K562 (cell line): ENCODE data around the gene GFRA1. TPM values are rescaled to one million over a fixed set of nuclear protein-coding genes. Genes with fewer than 3 reads are reported as not detected.

Experiments used
- ATAC-seq: fragments of 200-7000 bp; cut with Tn5 transposase; 3 replicates; pipeline ENCODE4 v1.9.1; 2020; ENCODE audit warnings: moderate library complexity
- BruUV-seq: library from RNA; stranded (reverse); fragments of 400-500 nt; replicated peaks from 2 replicates; lab custom pipeline; 2021; lab: Mats Ljungman, UMichigan
- CTCF ChIA-PET: fragments of 300-600 bp; formaldehyde crosslinking; extraction: SDS; loops from one replicate; lab custom pipeline; 2021; ENCODE audit warnings: low intra/inter-chr PET ratio; lab: Yijun Ruan, JAX
- POLR2A ChIA-PET: fragments of 300-600, 350-650 bp; sonication (Branson Sonifier 250); formaldehyde crosslinking; extraction: SDS; loops from one replicate; lab custom pipeline; 2021; ENCODE audit warnings: antibody characterized with exemption, inconsistent platforms; lab: Yijun Ruan, JAX
- DNase-seq, 4 experiments: peaks; one replicate each; pipeline versions ENCODE4 v3.0.0 to v3.0.0-alpha.2; 2011 to 2018; ENCODE audit warnings: low spot score in 3 of 4, mixed read lengths in 3 of 4; ENCODE audit errors: extremely low read depth in 1 of 4
- FAIRE-seq: peaks from 2 replicates; lab custom pipeline; 2011; peaks lifted over from hg19 to GRCh38; lab: Jason Lieb, UNC
- H2AFZ ChIP-seq: 2 replicates; pipeline ENCODE4 v1.6.0; 2011; ENCODE audit warnings: low read depth, low read length, control low read depth, inconsistent platforms
- H3K27ac ChIP-seq: fragments of 200-600 bp; 3 replicates; pipeline ENCODE4 v1.8.0; 2011; ENCODE audit warnings: low read depth, mild to moderate bottlenecking, control low read depth, inconsistent platforms, low read length, moderate library complexity, mixed read lengths; ENCODE audit errors: extremely low read depth
- H3K27me3 ChIP-seq, 2 experiments: fragments of 300-600 bp in 1 of 2; 2 replicates in 1 of 2; 3 replicates in 1 of 2; pipeline versions ENCODE4 v1.6.0 to v1.8.0; 2011; ENCODE audit warnings: inconsistent platforms in 2 of 2, low read length in 2 of 2, mild to moderate bottlenecking in 1 of 2, mixed read lengths in 1 of 2, moderate library complexity in 1 of 2; ENCODE audit not compliant: control insufficient read depth in 2 of 2, insufficient read depth in 2 of 2
- H3K36me3 ChIP-seq: fragments of 300-600 bp; 3 replicates; pipeline ENCODE4 v1.8.0; 2011; ENCODE audit warnings: mild to moderate bottlenecking, low read length, inconsistent platforms; ENCODE audit not compliant: control insufficient read depth, insufficient read depth
- H3K4me1 ChIP-seq, 2 experiments: fragments of 200-600 bp in 1 of 2; replicated peaks in 1 of 2; 2 replicates in 1 of 2; 3 replicates in 1 of 2; pipeline versions ENCODE4 v1.5.1 to v1.8.0; 2011; ENCODE audit warnings: inconsistent platforms in 2 of 2, low read length in 2 of 2, mild to moderate bottlenecking in 1 of 2, mixed read lengths in 1 of 2, moderate library complexity in 1 of 2; ENCODE audit not compliant: control insufficient read depth in 2 of 2, insufficient read depth in 2 of 2
- H3K4me2 ChIP-seq: 2 replicates; pipeline ENCODE4 v1.6.1; 2011; ENCODE audit warnings: low read length, control low read depth, inconsistent platforms, mixed read lengths; ENCODE audit not compliant: insufficient read depth
- H3K4me3 ChIP-seq: fragments of 200-600 bp; sonication (generic), shearing (Covaris generic); 2 replicates; pipeline ENCODE4 v1.5.1; 2016; ENCODE audit warnings: control low read depth, inconsistent platforms
- H3K79me2 ChIP-seq: fragments of 200-600 bp; 3 replicates; pipeline ENCODE4 v1.8.0; 2011; ENCODE audit warnings: low read length, inconsistent platforms; ENCODE audit not compliant: control insufficient read depth, insufficient read depth
- H3K9ac ChIP-seq, 2 experiments: 2 replicates each; pipeline versions ENCODE4 v1.6.0 to v1.6.1; 2011; ENCODE audit warnings: low read depth in 2 of 2, low read length in 2 of 2, control low read depth in 1 of 2, inconsistent platforms in 1 of 2, mild to moderate bottlenecking in 1 of 2, mixed read lengths in 1 of 2; ENCODE audit not compliant: insufficient read depth in 1 of 2
- H3K9me1 ChIP-seq: one replicate; pipeline ENCODE4 v1.6.0; 2011; ENCODE audit warnings: inconsistent platforms, mild to moderate bottlenecking, low read length, moderate library complexity; ENCODE audit not compliant: control insufficient read depth, insufficient read depth
- H3K9me3 ChIP-seq: replicated peaks from 2 replicates; pipeline ENCODE4 v1.5.1; 2011; ENCODE audit warnings: low read depth, low read length, inconsistent platforms; ENCODE audit not compliant: control insufficient read depth, insufficient read depth
- H4K20me1 ChIP-seq: replicated peaks from 2 replicates; pipeline ENCODE4 v1.6.1; 2011; ENCODE audit warnings: low read length, inconsistent platforms, mixed read lengths; ENCODE audit not compliant: control insufficient read depth, insufficient read depth
- ARID1B ChIP-seq: fragments of 450-650 bp; IDR thresholded peaks from 2 replicates; pipeline ENCODE4 v1.6.1; 2016; ENCODE audit warnings: antibody characterized with exemption, mild to moderate bottlenecking, inconsistent platforms
- LEF1 ChIP-seq: fragments of 450-650 bp; IDR thresholded peaks from 2 replicates; pipeline ENCODE4 v1.6.1; 2016; ENCODE audit warnings: mild to moderate bottlenecking
- SIN3A ChIP-seq, 2 experiments: fragments of 150-350 bp in 1 of 2; IDR thresholded peaks; 2 replicates each; pipeline ENCODE4 v1.6.1; 2011 to 2016; ENCODE audit warnings: borderline replicate concordance in 2 of 2, low read depth in 2 of 2, low read length in 2 of 2, mild to moderate bottlenecking in 2 of 2, moderate library complexity in 2 of 2; ENCODE audit not compliant: control insufficient read depth in 1 of 2
- ZNF197 ChIP-seq: fragments of 200-800 bp; sonication (Bioruptor generic); IDR thresholded peaks from 2 replicates; pipeline ENCODE4 v1.6.1; 2016; ENCODE audit warnings: low read depth, missing genetic modification characterization, missing compliant biosample characterization
- ZSCAN32 ChIP-seq: fragments of 450-650 bp; formaldehyde crosslinking; IDR thresholded peaks from 2 replicates; pipeline ENCODE4 v1.4.0; 2020; ENCODE audit warnings: mild to moderate bottlenecking, moderate library complexity
- WGBS: fragments of 100-300 bp; shearing (Covaris generic); methylation state at CpG from one replicate; pipeline ENCODE4 v1.1.6; 2016; ENCODE audit warnings: low coverage, mixed read lengths; ENCODE audit not compliant: insufficient coverage; ENCODE audit errors: missing lambda C conversion rate; 5-methylcytosine and 5-hydroxymethylcytosine counted together
- in situ Hi-C: fragments of 300-500 bp; cut with MboI; formaldehyde crosslinking; loops from 4 replicates; pipeline ENCODE4 v1.15.0; 2018; ENCODE audit warnings: inconsistent platforms, mixed read lengths
- intact Hi-C: fragments of 100-400 bp; cut with micrococcal nuclease; formaldehyde crosslinking; loops from 2 replicates; pipeline ENCODE4 v1.14.2; 2022
- polyA plus RNA-seq, 8 experiments: library from polyadenylated mRNA; depleted of rRNA in 4 of 8; stranded (reverse) in 5 of 8; unstranded in 3 of 8; fragments of >200 nt; fragmentation: Nextera tagmentation in 2 of 8; fragmentation: Illumina TruSeq in 1 of 8; extraction: Ambion mirVana in 2 of 8; extraction: Trizol in 1 of 8; gene quantifications; 2 replicates each; pipeline versions ENCODE4 v1.2.1 to v1.2.3, GENCODE V29; 2011 to 2014; ENCODE audit warnings: inconsistent platforms in 1 of 8, missing spikeins in 1 of 8
- total RNA-seq, 7 experiments: library from RNA; depleted of rRNA in 6 of 7; stranded (reverse); fragments of >200 nt in 6 of 7; fragmentation: Illumina TruSeq in 2 of 7; extraction: Trizol in 2 of 7; gene quantifications; 2 replicates each; pipeline versions ENCODE4 v1.2.1 to v1.2.3, GENCODE V29; 2011 to 2021; ENCODE audit warnings: low replicate concordance in 1 of 7
- TF ChIP-seq, protein P1 (sequence below): sonication (generic); formaldehyde crosslinking; IDR thresholded peaks from 2 replicates; pipeline ENCODE4 v1.8.1; 2023; ENCODE audit warnings: mild to moderate bottlenecking, missing genetic modification reagents
- TF ChIP-seq, protein P2 (sequence below): sonication (generic); formaldehyde crosslinking; IDR thresholded peaks from 2 replicates; pipeline ENCODE4 v1.5.0; 2020; ENCODE audit warnings: missing genetic modification reagents

Gene GFRA1
- total and polyA plus RNA-seq, 9 of the 15 experiments (the other 6 are each of a cell fraction or from before 2014, with no cell fraction given) = 0.04 TPM; not detected in 8

DNA sequence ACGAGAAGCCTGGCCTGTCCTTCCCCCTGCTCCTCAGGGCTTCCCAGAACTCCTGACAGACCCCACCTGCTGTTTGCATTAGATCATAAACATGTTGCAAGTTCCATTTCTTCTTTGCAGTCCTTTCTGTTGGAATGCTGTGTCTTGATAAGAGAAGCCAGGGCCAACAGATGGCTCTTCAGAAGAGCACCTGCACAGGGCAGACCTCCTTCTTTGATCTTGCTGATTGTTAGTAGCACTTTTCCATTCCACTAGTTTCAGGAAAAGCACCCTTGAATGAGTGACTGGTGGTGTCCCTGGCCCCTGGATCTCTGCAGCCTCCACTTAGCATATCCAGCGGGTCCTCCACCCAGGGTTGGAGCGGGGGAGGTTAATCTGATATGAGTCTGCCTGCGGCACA is 243.2 kb downstream of the GFRA1 start:
- Histone ChIP-seq H4K20me1 (no peaks in the 10 kb centered on the region), H3K27me3 (no peaks in the 10 kb centered on the region), H3K4me3 (no peak overlapping the region), H3K27ac (no peak overlapping the region), H2AFZ (no peak overlapping the region), H3K4me2 (no peak overlapping the region), H3K79me2 (no peaks in the 10 kb centered on the region), H3K36me3 (no peaks in the 10 kb centered on the region), H3K9me1 (no peaks in the 10 kb centered on the region), H3K9me3 (no peaks in the 10 kb centered on the region), H3K9ac (no peak overlapping the region), H3K4me1 (no peaks in the 10 kb centered on the region)
- WGBS = 0% methylated on average over 1 of the region's 4 CpGs
- in situ Hi-C loops = no loop called here
- ATAC-seq (no peak), DNase-seq (no peak), FAIRE-seq (no peak)
- BruUV-seq = no TSS peak
- no peak for TF ChIP-seq ARID1B
- no peak for TF ChIP-seq LEF1
- TF ChIP-seq, protein P1, sequence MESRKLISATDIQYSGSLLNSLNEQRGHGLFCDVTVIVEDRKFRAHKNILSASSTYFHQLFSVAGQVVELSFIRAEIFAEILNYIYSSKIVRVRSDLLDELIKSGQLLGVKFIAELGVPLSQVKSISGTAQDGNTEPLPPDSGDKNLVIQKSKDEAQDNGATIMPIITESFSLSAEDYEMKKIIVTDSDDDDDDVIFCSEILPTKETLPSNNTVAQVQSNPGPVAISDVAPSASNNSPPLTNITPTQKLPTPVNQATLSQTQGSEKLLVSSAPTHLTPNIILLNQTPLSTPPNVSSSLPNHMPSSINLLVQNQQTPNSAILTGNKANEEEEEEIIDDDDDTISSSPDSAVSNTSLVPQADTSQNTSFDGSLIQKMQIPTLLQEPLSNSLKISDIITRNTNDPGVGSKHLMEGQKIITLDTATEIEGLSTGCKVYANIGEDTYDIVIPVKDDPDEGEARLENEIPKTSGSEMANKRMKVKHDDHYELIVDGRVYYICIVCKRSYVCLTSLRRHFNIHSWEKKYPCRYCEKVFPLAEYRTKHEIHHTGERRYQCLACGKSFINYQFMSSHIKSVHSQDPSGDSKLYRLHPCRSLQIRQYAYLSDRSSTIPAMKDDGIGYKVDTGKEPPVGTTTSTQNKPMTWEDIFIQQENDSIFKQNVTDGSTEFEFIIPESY (CRISPR knock-in tag) = no peak
- TF ChIP-seq, protein P2, sequence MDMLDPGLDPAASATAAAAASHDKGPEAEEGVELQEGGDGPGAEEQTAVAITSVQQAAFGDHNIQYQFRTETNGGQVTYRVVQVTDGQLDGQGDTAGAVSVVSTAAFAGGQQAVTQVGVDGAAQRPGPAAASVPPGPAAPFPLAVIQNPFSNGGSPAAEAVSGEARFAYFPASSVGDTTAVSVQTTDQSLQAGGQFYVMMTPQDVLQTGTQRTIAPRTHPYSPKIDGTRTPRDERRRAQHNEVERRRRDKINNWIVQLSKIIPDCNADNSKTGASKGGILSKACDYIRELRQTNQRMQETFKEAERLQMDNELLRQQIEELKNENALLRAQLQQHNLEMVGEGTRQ = no peak
- no peak for TF ChIP-seq SIN3A (IDR thresholded peaks at IDR 0.05; ENCODE audit: borderline replicate concordance in 2 of 2, control insufficient read depth in 1 of 2, low read depth in 2 of 2, low read length in 2 of 2)
- no peak for TF ChIP-seq ZSCAN32 (CRISPR knock-in tag)
- no peak for TF ChIP-seq ZNF197
- POLR2A ChIA-PET = no interaction called here
- CTCF ChIA-PET = no interaction called here
- intact Hi-C loops = no loop called here
